Nephron (organoid): Measurements from ENCODE around the gene IRF2.
A peak's percentile ranks its signal among the peaks of the same experiment; 100 is the strongest.

Experiments
- H3K27ac Mint-ChIP-seq, 3 experiments: 2 replicates each; pipeline ENCODE4 v1.8.0; 2020; ENCODE audit warnings: mixed read lengths in 3 of 3, mild to moderate bottlenecking in 2 of 3, moderate library complexity in 1 of 3
- H3K27me3 Mint-ChIP-seq: 2 replicates; pipeline ENCODE4 v1.8.0; 2021; ENCODE audit warnings: low read depth, mild to moderate bottlenecking, moderate library complexity, mixed read lengths
- H3K36me3 Mint-ChIP-seq: 2 replicates; pipeline ENCODE4 v1.8.0; 2020; ENCODE audit warnings: low read depth, mixed read lengths
- H3K4me1 Mint-ChIP-seq: 2 replicates; pipeline ENCODE4 v1.8.0; 2020; ENCODE audit warnings: mixed read lengths
- H3K4me3 Mint-ChIP-seq, 3 experiments: 2 replicates each; pipeline ENCODE4 v1.8.0; 2020; ENCODE audit warnings: mild to moderate bottlenecking in 3 of 3, mixed read lengths in 3 of 3, moderate library complexity in 2 of 3
- H3K9me3 Mint-ChIP-seq: 2 replicates; pipeline ENCODE4 v1.8.0; 2020; ENCODE audit warnings: mixed read lengths
- TF ChIP-seq, protein P1 (sequence below), 3 experiments: fragments of 200-600 bp; sonication (generic); IDR thresholded peaks; one replicate each; pipeline ENCODE4 v1.5.0; 2021; ENCODE audit warnings: antibody characterized with exemption in 3 of 3; ENCODE audit not compliant: unreplicated experiment in 3 of 3

The IRF2 gene

DNA sequence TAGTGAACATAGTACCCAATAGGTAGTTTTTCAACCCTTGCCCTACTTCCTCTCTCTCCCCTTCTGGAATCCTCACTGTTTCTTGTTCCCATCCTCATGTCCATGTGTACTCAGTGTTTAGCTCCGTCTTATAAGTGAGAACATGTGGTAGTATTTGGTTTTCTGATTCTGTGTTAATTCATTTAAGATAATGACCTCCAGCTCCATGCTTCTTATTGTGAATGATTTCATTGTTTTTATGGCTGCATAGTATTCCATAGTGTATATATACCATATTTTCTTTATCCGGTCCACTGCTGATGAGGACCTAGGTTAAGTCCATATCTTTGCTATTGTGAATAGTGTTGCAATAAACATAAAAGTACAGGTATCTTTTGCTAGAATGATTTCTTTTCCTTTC, 31.0 kb downstream of the IRF2 start:
- Mint-ChIP-seq H3K27ac (peak overlapping the region in 2 of 3 experiments; percentile 1 to 4), H3K4me3 (no peak overlapping the region), H3K36me3 (peaks cover 6% of the 10 kb centered on the region), H3K4me1 (peaks cover 67% of the 10 kb centered on the region), H3K27me3 (no peaks in the 10 kb centered on the region), H3K9me3 (no peaks in the 10 kb centered on the region)
- TF ChIP-seq, protein P1, sequence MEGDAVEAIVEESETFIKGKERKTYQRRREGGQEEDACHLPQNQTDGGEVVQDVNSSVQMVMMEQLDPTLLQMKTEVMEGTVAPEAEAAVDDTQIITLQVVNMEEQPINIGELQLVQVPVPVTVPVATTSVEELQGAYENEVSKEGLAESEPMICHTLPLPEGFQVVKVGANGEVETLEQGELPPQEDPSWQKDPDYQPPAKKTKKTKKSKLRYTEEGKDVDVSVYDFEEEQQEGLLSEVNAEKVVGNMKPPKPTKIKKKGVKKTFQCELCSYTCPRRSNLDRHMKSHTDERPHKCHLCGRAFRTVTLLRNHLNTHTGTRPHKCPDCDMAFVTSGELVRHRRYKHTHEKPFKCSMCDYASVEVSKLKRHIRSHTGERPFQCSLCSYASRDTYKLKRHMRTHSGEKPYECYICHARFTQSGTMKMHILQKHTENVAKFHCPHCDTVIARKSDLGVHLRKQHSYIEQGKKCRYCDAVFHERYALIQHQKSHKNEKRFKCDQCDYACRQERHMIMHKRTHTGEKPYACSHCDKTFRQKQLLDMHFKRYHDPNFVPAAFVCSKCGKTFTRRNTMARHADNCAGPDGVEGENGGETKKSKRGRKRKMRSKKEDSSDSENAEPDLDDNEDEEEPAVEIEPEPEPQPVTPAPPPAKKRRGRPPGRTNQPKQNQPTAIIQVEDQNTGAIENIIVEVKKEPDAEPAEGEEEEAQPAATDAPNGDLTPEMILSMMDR (IDR thresholded peaks at IDR 0.05; ENCODE audit: unreplicated experiment in 3 of 3): no peak

DNA sequence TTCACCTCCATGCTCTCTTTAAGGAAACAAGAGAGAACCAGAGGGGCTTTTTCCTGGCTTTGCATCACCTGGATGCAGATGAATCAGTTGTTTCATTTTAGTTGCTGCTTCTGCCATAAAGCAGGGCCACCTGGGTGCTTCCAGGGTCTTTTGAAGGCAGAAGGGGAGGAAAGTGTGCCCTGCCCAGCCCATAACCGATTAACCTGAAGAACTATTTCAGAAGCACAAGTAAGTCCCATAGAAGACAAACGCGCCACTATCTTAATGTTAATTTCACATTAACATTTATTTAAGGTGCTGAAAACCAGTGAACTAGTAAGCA, 32.1 kb downstream of the IRF2 start:
- TF ChIP-seq, protein P1 (IDR thresholded peaks at IDR 0.05; ENCODE audit: unreplicated experiment in 3 of 3): no peak
- H3K9me3 Mint-ChIP-seq: no peaks in the 10 kb centered on the region
- peaks cover 6% of the 10 kb centered on the region for H3K36me3 Mint-ChIP-seq
- H3K4me3 Mint-ChIP-seq: no peak overlapping the region
- H3K4me1 Mint-ChIP-seq: peaks cover 68% of the 10 kb centered on the region
- no peaks in the 10 kb centered on the region for H3K27me3 Mint-ChIP-seq
- peak overlapping the region; percentile 64 to 82 (median 73) for H3K27ac Mint-ChIP-seq

DNA sequence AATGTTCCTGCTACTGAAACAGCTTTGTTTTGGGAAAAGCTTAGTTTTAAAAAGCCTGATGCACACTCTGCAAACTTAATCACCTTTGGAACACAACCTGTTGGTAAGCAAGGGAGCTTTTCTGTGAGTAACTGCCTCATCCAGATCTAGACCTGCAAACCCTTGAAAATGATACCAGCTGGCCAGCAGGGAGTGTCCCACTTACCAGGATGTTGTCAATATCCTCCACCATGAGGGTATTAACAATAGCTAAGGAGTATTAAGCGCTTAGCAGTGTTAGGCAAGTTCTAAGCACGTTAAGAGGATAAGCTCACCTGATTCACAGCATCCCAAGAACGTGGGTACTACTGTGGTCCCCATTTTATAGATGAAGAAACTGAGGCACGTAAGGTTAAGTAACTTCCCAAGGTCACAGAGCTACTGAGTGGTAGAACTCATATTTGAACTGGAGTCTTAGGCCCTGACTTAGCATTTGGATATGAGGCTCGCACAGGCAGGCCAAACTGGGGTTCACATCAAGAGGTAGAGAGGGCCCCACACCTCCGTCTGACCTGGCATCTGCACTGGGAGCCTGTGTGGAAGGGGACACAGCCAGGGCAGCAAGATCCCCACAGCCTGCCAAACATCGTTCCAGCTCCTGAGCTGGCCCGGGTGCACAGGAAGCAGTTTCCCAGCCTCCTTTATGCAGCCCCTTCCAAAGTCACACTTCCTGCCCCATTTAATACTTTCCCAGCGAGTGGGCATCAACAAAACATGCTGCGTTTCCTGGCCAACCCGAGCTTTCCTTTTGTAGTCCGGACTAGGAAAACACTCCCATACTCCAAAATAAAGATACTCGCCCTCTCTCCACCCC, 32.7 kb downstream of the IRF2 start:
- no peaks in the 10 kb centered on the region for H3K27me3 Mint-ChIP-seq
- peaks cover 68% of the 10 kb centered on the region for H3K4me1 Mint-ChIP-seq
- TF ChIP-seq, protein P1 (IDR thresholded peaks at IDR 0.05; ENCODE audit: unreplicated experiment in 3 of 3): no peak
- peak overlapping the region; percentile 64 to 82 (median 73) for H3K27ac Mint-ChIP-seq
- peaks cover 6% of the 10 kb centered on the region for H3K36me3 Mint-ChIP-seq
- H3K9me3 Mint-ChIP-seq: no peaks in the 10 kb centered on the region
- H3K4me3 Mint-ChIP-seq: no peak overlapping the region

DNA sequence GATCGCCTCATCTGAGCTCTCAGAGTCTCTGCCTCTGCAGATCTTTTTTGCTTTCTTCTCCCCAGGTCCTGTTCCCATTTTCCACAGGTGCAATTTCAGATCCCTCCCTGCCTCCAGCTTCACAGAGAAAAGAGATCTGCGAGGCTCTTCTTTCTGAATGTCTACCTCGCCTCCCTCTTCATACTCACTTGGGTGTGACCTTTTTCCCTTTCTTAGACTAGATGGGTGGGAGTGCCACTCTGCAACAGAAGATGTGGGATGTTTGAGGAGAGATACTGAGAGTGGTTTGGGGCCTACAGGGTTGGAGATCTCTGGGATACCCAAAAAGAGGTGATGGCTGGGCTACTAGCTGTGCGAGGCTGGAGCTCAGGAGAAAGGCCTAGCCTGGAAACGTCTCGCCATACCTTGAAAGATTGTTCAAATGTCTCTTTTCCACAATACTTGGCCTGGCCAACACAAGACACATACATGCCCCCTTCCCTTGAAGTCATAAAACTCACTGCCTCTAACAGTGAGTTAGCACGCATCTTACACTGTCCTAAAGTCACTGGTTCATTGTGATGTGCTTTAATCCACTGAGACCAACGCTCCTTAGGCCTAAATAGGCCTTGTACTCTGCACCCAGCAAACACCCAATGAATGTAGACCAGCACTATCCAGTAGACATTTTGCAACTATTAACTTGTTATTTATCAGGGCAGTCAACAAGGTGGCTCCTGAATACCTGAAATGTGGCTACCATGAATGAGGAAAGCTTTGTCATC, 33.6 kb downstream of the IRF2 start:
- Mint-ChIP-seq H3K27ac (peak overlapping the region; percentile 82 to 84 (median 82)), H3K4me3 (peak overlapping the region in 1 of 3 experiments; percentile 50), H3K36me3 (no peaks in the 10 kb centered on the region), H3K4me1 (peaks cover 66% of the 10 kb centered on the region), H3K9me3 (no peaks in the 10 kb centered on the region), H3K27me3 (no peaks in the 10 kb centered on the region)
- TF ChIP-seq, protein P1 (IDR thresholded peaks at IDR 0.05; ENCODE audit: unreplicated experiment in 3 of 3): no peak

DNA sequence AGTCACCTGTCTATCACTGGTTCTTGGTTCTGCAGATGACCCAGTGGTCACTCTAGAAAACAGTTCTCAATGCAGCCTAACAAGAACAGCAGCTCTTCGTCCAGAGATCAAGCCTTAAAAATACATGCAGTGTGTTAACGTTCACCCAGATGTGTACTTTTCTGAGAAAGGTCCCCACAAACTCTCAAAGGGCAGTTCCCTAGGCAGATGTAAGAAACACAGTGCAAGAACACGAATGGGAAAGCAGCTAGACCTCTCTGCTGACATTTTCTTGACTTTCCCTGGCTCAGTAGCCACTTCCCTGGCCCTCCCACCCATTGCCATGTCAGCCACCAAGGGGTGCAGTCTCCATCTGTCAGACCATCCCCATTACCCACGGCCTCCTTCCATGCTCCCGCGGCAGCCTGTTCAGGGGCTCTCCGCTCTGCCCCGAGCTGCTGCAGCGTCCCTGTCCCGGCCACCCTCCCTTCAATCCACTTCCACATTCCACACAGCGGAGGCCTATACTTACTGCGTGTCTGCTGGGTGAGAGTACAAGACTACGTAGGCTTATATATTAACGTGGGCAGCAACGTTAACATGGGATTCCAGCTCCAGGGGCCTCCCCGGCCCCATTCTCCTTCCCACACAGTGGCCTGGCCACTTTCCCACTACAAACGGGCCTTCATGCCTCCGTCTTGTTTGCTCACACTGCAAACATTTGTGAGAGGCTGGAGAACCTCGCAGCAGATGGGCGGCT, 34.3 kb downstream of the IRF2 start:
- Mint-ChIP-seq H3K36me3 (no peaks in the 10 kb centered on the region), H3K9me3 (no peaks in the 10 kb centered on the region), H3K27me3 (no peaks in the 10 kb centered on the region), H3K4me3 (peak overlapping the region in 2 of 3 experiments; percentile 9 to 50), H3K27ac (peak overlapping the region; percentile 82 to 84 (median 82)), H3K4me1 (peaks cover 63% of the 10 kb centered on the region)
- TF ChIP-seq, protein P1 (IDR thresholded peaks at IDR 0.05; ENCODE audit: unreplicated experiment in 3 of 3): no peak
